22Rv1 (cell line): ENCODE data around the gene DBN1.

Experiments
- ZFX ChIP-seq: fragments of 450-650 bp; IDR thresholded peaks from 2 replicates; pipeline ENCODE4 v1.6.1; 2017; ENCODE audit warnings: antibody characterized with exemption, borderline replicate concordance
- TF ChIP-seq, protein P1 (sequence below): fragments of 450-650 bp; IDR thresholded peaks from 2 replicates; pipeline ENCODE4 v1.5.1; 2017; ENCODE audit warnings: mild to moderate bottlenecking

DNA sequence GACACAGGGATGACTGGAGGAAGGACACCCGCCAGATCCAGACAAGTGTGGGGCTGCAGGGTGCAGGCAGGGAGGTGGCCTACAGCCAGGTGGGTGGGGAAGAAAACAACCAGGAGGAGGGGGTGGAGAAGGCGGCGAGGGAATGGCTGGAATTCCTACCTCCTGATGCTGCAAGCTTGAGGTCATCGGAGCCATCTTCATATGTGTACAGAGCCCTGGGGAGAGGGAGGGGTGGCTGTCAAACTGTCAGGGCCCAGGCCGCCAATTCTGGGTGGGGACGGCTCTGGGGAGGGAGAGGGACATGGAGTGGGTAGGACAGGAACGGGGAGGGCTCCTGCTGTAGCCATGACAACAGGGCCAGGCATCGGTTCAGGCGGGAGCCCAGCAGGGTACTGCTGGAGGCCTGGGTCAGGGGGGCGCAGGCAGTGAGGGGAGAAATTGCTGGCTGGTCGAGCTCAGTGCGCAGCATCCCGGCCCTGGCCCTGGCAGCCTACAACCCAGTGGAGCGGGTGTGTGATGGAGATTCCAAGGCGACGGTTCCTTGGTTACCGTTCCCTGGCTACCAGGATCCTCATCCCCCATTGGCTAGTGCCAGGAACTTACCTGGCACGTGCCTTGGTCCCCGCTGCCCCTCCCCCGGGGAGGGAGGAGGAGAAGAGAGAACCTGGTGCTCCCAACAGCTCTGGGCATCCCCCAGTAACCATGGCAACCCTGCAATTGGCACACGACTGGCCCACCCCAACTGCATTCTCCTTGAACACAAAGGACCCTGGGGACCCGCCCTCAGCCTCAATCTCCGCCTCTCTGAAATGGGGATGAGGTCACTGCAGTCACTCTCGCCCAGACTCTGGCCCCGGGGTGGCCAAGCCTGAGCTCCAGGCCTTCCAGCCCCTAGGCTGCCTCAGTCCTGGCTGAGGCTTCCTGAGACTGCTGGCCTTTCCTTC lies 4.5 kb downstream of the DBN1 start:
- TF ChIP-seq, protein P1, sequence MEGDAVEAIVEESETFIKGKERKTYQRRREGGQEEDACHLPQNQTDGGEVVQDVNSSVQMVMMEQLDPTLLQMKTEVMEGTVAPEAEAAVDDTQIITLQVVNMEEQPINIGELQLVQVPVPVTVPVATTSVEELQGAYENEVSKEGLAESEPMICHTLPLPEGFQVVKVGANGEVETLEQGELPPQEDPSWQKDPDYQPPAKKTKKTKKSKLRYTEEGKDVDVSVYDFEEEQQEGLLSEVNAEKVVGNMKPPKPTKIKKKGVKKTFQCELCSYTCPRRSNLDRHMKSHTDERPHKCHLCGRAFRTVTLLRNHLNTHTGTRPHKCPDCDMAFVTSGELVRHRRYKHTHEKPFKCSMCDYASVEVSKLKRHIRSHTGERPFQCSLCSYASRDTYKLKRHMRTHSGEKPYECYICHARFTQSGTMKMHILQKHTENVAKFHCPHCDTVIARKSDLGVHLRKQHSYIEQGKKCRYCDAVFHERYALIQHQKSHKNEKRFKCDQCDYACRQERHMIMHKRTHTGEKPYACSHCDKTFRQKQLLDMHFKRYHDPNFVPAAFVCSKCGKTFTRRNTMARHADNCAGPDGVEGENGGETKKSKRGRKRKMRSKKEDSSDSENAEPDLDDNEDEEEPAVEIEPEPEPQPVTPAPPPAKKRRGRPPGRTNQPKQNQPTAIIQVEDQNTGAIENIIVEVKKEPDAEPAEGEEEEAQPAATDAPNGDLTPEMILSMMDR: no peak
- no peak for TF ChIP-seq ZFX
